Measurements from ENCODE around the gene ME1. TPM values are rescaled to one million over a fixed set of nuclear protein-coding genes. Genes with fewer than 3 reads are reported as not detected.
A peak's percentile ranks its signal among the peaks of the same experiment; 100 is the strongest.
"Not testable (repeated sequence)": the region's sequence is repeated elsewhere in the genome, so short reads cannot be mapped to it uniquely, and the experiment has no call there.

ME1 gene
- total RNA-seq, 1 donor = 39.7 TPM

- no peak for TF ChIP-seq CTCF (IDR thresholded peaks at IDR 0.05; ENCODE audit: insufficient read depth, low read depth, low read length)
- no peak overlapping the region for H3K4me3 ChIP-seq (ENCODE audit: low read depth, low read length)
- no peak for DNase-seq (ENCODE audit: low read depth)
Measured at GRCh38 chr6:83285917-83286316, 144.9 kb downstream of the ME1 start.

GRCh38 chr6:83273596-83273995, 157.3 kb downstream of the ME1 start:
- H3K4me3 ChIP-seq (ENCODE audit: low read depth, low read length) = no peak overlapping the region
- TF ChIP-seq CTCF (IDR thresholded peaks at IDR 0.05; ENCODE audit: insufficient read depth, low read depth, low read length) = no peak
- peak; percentile 41 for DNase-seq (ENCODE audit: low read depth)

- DNase-seq (ENCODE audit: low read depth) = peak; percentile 87
- TF ChIP-seq CTCF (IDR thresholded peaks at IDR 0.05; ENCODE audit: insufficient read depth, low read depth, low read length) = no peak
- no peak overlapping the region for H3K4me3 ChIP-seq (ENCODE audit: low read depth, low read length)
Measured at GRCh38 chr6:83270971-83271719, 159.7 kb downstream of the ME1 start.

GRCh38 chr6:83265384-83265783, 165.5 kb downstream of the ME1 start:
- peak; percentile 47 for DNase-seq (ENCODE audit: low read depth)
- H3K4me3 ChIP-seq (ENCODE audit: low read depth, low read length) = no peak overlapping the region
- TF ChIP-seq CTCF (IDR thresholded peaks at IDR 0.05; ENCODE audit: insufficient read depth, low read depth, low read length) = no peak

- TF ChIP-seq CTCF (IDR thresholded peaks at IDR 0.05; ENCODE audit: insufficient read depth, low read depth, low read length) = no peak
- DNase-seq (ENCODE audit: low read depth) = no peak
Measured at GRCh38 chr6:83260577-83260976, 170.3 kb downstream of the ME1 start.

GRCh38 chr6:83258517-83258916, 172.3 kb downstream of the ME1 start:
- H3K4me3 ChIP-seq (ENCODE audit: low read depth, low read length) = no peak overlapping the region
- no peak for TF ChIP-seq CTCF (IDR thresholded peaks at IDR 0.05; ENCODE audit: insufficient read depth, low read depth, low read length)
- peak; percentile 43 for DNase-seq (ENCODE audit: low read depth)

More at GRCh38 chr6:83260577-83260976, 170.3 kb downstream of the ME1 start:
- no peak overlapping the region for H3K4me3 ChIP-seq (ENCODE audit: low read depth, low read length)

- H3K4me3 ChIP-seq (ENCODE audit: low read depth, low read length) = no peak overlapping the region
- peak; percentile 27 for DNase-seq (ENCODE audit: low read depth)
- TF ChIP-seq CTCF (IDR thresholded peaks at IDR 0.05; ENCODE audit: insufficient read depth, low read depth, low read length) = no peak
Measured at GRCh38 chr6:83257791-83258190, 173.1 kb downstream of the ME1 start.

- DNase-seq (ENCODE audit: low read depth); H3K4me3 ChIP-seq (ENCODE audit: low read depth, low read length): not testable (repeated sequence)
Measured at GRCh38 chr6:83256719-83257118, 174.1 kb downstream of the ME1 start.
